SH-SY5Y (cell line): ENCODE measurements around the gene LHFPL3.

Source experiments
- GATA2 ChIP-seq: IDR thresholded peaks from 2 replicates; pipeline ENCODE4 v1.6.1; 2011; ENCODE audit warnings: mild to moderate bottlenecking, low read depth, low read length
- GATA3 ChIP-seq: IDR thresholded peaks from 2 replicates; pipeline ENCODE4 v1.6.1; 2011; ENCODE audit warnings: low read depth, mild to moderate bottlenecking, low read length, moderate library complexity

DNA sequence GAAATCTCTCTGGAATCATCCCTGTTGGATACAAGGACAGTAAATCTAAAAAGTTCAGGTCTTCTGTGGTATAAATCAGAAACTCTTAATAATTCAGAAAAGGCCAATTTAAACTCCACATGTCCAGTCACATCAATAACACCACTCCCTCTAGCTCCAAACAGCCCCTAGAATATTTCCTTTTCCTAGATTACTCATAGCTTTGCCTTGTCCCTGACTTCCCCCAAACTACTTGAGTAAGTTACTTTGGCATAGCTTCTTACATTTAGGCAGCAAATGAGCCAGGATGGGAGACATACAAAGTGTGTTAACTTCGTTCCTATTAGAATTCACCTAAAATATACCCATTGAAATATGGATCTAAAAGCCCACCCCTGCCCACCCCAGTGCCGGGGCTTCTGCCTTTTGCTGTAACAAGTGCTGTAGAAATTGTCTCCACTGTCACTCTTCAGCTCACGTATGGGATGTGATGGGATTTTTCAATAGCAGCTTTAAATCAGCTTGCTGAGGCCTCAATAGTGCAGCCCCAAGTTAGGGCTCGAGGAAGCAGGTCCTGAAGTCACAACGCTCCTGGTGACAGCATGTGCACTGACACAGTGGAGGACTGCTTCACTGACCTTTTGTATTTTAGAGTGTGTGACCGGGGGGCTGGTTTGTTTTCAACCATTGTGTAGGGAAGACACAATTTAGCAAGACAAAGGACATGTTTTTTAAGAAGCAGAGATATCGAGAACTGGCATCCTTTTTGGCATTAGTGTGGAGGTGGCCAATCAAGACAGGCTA lies 467.4 kb downstream of the LHFPL3 start:
- TF ChIP-seq GATA2 (no peak), GATA3 (no peak)
